Measurements from ENCODE around the gene VWA8.
"Not testable (repeated sequence)": the region's sequence is repeated elsewhere in the genome, so short reads cannot be mapped to it uniquely, and the experiment has no call there.

Gene VWA8

DNA sequence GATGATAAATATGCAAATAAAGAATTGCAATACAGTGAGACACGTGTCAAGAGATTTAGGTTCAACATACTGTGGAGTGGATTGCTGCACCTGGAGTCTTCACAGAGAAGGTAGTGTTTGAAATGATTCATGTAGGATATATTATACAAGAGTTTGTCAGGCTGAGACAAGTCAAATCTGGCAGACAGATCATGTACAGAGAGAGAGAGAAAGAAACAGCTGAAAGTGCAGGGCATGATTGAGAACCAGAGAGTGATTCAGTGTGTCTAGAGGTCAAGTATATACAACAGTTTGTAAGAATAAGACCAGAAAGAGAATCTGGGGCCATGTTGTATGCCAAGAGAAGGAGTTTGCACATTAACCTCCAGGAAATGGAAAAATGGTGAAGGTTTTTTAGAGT, 2.1 kb upstream of the VWA8 start:
- DNase-seq, result no peak

DNA sequence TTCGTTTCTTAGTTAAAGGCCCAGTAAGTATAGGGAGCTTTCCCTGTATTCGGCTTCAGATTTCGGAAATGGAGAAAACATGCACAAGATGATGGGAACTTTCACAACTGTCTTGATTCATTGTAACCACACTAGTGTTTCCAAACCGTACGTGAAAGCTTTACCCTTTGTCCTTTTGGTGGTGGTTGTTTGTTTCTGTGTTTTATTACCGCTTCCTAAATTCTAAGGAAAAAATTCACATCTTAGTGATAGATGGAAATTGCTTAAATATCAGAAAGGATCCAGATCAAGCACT, 504 bp upstream of the VWA8 start:
- no peak for DNase-seq

DNA sequence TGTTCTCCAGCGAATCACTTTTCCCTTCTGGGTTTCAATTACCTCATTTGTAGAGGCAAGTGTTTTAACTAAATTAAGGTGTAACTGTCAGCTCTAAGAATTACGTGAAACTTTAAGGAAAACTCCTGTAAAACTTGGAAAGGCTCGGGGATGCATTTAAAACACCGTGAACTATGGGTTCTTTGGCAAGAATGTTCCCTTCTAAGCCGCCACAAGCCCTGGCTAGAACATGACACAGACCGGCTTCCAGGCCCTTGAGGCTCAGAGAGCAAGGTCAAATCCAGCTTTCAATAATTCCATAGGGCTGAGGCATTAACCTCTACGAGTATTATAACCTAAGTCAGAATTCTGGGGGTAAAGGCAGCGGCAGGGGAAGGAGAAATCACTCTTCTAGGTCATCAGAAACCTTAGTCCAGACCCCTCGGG, 685 bp downstream of the VWA8 start:
- DNase-seq, result no peak

DNA sequence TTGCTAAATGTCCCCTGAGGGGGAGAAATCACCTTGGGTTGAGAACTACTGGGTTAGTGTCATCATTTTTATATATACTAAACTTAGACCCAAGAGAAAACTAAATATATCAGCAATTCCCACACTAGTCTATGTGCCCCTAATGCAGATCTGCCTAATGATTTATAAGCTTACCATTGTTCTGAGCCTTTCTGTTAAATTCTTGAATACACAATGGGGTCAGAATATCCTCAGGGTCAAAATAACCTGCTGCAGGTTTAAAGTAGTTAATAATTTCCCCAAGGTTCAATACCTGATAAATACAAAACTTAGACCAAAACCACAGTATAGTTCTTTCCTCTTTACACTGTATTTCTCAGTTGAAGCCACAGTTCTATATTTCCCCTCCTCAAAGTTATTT, 4.6 kb downstream of the VWA8 start:
- no peak for DNase-seq

DNA sequence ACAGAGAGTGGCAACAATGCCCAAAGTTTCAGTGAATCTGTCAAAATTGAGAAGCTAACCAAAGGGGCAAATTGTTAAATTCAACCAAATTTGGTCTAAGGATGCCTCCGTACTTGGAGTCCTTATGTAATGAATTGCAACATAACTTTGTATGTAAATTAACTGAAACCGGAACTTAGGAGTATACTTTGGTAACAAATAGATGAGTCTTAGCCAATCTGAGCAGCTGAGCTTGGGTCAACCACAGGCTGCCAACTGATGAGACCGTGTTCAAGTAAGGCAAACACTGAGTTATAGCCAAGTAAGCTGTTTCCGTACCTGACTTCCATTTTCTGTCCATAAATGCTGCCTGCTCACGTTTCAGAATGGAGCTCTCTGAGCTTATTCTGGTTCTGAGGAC, 5.3 kb downstream of the VWA8 start:
- no peak for DNase-seq

DNA sequence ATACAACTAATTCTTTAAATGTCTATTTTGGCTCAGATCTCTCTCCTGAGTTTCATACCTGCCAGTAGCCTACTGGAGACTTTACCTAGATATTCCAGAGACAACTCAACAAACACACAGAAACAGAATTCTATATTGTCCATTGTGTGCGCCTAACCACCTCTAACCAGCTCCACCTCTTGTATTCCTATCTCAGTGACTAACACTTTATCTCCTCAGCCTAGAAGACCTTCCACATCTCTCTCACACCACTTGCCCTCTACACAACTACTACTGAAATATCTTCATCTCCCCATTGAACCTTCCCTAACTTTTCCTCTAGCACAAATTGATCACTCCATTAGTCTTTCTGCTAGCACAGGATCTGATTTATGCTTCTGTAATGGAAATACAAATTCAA, 6.7 kb downstream of the VWA8 start:
- no peak for DNase-seq

DNA sequence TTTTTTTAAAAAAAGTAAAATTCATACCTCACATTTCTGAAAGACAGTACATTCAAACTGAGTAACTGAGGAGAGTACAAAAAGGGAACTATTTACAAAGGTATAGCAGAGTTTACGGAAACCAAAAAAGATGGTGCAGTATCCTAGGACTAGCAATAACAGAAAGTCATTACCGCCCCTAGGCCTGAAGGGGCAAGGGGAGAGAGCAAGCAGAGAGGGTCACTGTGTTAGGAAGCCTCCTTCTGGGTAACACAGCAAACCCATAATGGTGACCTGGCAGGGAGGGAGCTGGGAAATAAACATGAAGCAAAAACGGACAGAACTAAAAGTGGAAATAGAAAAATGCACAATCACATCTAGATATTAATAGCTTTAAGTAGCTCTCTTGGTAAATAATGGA, 8.2 kb downstream of the VWA8 start:
- no peak for DNase-seq

DNA sequence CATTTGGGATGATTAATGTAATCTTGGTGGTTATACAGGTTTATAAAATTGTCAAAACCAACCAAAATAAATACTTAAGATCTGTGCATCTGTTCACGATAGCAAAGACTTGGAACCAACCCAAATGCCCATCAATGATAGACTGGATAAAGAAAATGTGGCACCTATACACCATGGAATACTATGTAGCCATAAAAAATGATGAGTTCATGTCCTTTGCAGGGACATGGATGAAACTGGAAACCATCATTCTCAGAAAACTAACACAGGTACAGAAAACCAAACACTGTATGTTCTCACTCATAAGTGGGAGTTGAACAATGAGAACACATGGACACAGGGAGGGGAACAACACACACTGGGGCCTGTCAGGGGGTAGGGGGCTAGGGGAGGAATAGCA, 11.8 kb downstream of the VWA8 start:
- not testable (repeated sequence) for DNase-seq

DNA sequence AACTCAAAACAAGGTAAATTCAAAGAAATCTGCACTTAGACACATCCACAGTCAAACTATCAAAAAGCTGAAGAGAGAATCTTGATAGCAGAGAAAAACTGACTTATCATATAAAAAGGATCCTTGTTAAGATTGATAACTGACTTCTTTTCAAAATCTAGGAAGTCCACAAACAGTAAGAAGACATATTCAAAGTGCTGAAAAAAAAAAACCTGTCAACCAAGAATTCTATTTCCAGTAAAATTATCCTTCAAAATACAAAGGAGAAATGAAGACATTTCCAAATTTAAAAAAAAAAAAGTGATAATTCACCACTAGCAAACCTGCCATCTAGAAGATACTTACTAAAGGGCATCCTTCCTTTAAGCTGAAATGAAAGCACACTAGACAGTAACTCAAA, 15.0 kb downstream of the VWA8 start:
- DNase-seq, result no peak

DNA sequence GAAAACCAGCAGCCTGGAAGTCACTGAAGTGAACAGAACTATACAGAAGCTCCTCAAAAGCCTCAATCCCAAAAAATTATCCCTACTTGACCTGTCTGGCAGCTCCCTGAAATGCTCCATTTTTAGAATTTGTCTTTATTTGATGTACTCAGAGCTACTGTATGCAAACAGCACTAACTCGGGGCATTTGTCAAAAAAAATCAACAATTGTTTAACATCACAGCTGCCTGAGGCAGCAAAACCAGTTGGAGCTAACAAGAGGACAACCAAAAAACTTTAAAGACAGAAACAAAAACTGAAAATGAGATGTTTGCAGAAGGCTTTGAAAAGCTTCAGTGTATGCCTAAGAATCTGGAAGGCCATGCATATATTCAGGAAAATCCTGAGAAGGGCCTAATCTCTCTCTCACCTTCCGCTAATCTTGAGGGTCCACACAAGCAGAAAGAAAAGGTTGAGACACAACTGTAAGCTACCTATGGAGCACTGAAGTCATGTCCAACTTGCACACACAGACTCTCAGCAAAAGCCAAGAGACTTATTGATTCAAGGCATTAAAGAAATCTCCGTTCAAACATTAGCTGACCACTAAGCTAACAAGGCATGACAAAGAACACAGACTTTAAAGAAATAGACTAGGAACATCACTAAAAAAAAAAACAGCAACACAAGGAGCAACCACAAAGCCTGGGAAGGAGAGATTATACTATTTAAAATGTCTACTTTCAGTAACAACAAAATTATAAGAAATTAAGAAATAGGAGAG, 16.1 kb downstream of the VWA8 start:
- DNase-seq, result no peak

DNA sequence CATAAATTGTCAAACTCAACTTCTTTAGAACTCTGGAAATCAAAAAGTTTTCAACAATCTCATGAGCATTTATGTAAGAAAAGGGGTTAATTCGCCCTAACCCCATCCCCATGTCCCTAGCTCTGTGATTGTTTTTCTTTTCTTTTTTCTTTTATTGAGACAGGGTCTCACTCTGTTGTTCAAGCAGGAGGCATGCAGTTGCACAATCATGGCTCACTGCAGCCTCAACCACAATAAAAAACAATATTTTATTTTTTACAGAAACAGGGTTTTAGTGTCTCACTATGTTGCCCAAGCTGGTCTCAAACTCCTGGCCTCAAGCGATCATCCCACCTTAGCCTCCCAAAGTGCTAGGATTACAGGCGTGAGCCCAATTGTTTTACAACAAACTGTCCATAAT, 16.7 kb downstream of the VWA8 start:
- DNase-seq, result no peak

DNA sequence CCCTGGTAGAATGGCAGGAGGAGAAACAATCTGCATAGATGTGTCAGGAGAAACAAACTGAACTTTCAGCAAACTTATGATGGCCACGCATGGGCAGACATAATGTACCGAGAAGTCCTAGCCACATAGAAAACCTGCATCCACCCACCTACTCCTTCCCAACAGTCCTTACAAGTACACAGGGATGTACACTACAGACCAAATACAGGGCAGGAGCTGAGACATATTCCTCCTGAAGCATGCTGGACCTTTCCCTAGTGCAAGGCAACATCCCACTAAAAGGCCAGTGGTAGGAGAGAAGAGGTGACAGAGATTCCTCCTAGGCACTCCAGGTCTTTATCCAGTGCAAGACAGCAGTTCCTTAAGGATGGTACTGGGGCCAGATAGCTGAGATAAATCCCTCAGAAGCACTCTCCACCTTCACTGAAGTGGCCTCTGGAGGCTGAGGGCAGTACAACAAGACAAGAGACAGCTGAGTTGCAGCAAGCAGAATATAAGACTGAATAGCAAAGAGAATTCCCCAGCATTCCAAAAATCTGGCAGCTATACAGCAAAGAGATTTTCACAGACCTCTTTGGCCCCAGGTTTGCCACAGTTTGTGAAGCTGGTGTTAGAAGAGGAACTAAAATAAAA, 18.3 kb downstream of the VWA8 start:
- DNase-seq, result no peak

DNA sequence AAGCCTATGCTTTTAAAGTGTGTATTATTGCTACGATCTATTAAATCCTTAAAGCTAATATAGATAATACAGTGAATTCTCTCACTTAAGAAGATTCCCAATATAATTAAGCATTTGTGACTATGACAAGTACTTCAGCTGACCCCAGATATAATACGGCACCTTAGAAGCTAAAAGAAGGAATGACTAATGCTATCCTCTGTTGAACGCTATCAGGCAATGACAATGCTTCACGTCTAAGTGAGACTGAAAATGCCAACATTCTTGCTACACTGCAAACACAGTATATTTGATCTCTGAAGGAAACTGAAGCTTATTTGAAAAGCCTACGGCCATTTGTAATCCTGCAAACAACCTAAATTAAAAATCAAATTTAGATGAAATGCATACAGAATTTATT, 19.7 kb downstream of the VWA8 start:
- DNase-seq, result no peak

DNA sequence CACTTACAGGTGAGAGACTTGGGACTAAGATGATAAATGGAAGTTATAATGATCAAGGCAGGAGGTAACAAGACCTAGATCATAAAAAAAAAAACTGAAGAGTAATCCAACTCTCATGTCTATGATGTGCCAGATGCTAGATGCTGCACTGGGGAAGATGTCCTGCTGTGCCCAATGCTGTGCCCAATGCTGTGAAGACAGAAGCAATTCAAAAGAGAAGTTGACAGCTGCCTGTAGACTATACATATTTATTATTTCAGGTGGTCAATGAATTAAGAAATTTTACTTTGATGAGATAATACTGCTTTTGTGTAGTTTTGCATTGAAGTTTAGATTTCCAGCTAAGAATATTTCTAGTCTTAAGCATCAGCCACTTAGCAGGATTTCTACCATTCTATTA, 21.5 kb downstream of the VWA8 start:
- DNase-seq, result no peak

DNA sequence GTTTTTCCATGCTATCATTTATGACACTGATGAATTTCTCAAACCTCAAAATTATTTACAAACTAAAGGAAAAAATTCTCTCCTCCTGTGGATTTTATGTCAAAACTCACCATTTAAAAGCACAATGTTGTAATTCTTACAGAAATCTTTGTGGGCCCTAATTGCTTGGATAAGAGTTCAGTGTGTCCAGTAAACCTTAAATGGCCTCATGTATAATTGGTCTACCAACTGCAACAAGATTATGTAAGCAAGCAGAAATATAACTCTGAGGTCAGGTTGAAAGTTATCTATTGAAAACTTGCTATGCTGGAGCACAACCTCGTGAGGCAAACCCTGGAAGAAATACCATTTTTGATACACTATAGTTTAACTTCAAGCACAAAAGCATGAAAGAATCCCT, 22.0 kb downstream of the VWA8 start:
- DNase-seq, result no peak

DNA sequence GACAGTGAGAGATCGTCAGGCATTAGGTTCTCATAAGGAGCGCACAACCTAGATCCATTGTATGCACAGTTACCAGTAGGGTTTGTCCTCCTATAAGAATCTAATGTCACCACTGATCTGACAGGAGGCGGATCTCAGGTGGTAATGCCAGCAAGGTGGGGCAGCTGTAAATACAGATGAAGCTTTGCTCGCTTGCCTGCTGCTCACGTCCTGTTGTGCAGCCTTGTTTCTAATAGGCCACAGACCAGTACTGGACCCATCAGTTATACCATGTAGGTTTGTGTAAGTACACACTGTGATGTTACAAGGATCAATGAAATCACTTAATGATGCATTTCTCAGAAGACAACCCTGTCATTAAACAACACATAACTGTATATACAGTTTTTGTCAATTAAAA, 23.5 kb downstream of the VWA8 start:
- no peak for DNase-seq

DNA sequence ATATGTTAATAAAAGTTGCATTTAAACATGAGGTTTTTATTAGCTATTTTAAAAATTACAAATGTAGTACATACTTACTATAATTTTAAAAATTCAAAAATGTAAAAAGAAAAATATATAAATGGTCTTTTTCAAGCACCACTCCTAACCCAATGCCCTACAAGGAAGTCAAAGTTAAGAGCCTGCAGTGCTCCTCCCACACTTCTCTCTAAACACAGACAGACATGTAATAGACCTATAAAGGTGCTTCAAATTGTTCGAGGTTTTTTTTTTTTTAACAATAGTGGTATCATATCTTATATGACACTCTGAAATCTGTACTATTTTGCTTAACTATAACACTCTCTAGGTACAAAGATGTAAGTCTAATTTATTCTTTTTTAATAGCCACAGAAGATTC, 25.4 kb downstream of the VWA8 start:
- no peak for DNase-seq

DNA sequence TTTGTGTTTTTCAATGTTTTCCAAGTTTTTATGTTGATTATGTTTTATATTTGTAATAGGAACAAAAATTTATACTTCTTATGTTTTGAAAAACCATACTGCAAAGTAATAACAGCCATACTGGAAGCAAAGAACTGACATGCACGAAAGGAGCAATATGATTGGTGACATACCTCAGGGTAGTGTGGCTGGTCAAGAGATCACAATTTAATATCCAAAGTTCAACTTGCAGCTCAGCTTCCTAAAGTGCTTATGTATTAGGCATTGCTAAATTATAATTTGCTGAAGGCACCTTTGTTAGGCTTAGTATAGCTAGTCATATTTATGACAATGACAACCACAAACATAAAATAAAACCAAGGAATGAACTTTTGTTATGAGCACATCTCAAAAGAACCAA, 25.9 kb downstream of the VWA8 start:
- no peak for DNase-seq

DNA sequence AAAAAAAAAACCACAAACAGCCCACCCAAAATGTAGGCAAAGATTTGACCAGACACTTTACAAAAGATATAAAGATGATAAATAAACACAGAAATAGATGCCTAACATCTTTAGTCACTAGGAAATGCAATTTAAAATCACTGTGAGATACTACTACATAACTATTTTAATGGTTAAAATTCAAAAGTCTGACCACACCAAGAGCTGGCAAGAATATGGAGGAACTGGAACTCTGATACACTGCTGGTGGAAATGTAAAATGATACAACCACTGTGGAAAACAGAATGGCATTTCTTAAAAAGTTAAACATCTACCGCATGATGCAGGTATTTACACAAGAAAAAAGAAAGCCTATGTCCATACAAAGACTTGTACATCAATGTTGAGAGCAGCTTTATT, 26.8 kb downstream of the VWA8 start:
- DNase-seq, result no peak

DNA sequence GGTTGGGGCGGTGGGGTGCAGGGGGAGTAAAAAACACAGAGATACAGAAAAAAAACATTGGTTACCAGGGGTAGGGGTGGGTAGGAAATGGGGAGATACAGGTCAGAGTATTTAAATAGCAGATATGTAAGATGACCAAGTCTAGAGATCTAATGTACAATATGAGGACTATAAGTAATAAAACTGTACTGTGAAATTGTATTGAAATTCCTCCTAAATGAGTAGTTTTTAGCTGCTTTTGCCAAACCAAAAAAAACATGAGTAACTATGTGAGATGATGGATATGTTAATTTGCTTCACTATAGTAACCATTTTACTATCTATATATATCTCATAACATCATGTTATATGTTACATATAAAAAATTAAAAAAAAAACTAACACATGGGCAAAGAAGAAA, 29.6 kb downstream of the VWA8 start:
- no peak for DNase-seq

DNA sequence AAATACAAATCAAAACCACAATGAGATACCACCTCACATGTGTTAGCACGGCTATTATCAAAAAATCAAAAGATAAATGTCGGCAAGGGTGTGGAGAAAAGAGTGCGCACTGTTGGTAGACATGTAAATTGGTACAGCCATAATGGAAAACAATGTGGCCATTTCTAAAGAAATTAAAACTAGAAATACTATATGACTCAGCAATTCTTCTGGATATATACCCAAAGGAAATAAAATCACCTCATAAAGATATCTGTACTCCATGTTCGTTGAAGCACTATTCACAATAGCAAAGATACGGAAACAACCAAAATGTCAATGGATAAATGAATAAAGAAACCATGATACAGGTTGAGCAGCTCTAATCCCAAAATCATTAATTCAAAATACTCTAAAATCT, 30.8 kb downstream of the VWA8 start:
- DNase-seq, result no peak

DNA sequence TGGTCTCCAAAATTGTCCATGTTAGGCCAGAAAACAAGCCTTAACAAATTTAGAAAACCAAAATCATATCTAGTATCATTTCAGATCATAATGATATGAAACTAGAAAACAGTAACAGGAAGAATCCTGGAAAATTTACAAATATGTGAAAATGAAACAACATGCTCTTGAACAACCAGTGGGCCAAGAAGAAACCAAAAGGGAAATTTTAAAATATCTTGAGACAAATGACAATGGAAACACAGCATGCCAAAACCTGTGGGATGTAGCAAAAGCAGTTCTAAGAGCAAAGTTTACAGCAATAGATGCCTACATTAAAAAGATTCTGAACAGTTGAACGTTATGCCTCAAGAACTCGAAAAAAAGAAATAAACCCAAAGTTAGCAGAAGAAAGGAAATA, 32.6 kb downstream of the VWA8 start:
- no peak for DNase-seq

DNA sequence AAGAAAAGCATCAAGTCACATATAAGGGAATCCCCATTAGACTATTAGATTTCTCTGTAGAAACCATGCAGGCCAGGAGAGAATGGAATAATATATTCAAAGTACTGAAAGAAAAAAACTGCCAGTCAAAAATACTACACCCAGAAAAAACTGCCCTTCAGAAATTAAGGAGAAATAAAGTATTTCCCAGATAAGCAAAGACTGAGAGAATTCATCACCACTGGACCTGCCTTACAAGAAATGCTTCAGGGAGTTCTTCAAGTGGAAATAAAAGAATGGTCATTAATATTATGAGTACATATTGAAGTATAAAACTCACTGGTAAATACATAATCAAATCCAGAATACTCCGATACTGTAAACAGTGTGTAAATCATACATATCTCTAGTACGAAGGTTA, 35.9 kb downstream of the VWA8 start:
- DNase-seq, result no peak

DNA sequence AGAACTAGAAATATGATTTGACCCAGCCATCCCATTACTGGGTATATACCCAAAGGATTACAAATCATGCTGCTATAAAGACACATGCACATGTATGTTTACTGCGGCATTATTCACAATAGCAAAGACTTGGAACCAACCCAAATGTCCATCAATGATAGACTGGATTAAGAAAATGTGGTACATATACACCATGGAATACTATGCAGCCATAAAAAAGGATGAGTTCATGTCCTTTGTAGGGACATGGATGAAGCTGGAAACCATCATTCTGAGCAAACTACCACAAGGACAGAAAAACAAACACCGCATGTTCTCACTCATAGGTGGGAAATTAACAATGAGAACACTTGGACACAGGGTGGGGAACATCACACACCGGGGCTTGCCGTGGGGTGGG, 38.0 kb downstream of the VWA8 start:
- DNase-seq, result not testable (repeated sequence)

DNA sequence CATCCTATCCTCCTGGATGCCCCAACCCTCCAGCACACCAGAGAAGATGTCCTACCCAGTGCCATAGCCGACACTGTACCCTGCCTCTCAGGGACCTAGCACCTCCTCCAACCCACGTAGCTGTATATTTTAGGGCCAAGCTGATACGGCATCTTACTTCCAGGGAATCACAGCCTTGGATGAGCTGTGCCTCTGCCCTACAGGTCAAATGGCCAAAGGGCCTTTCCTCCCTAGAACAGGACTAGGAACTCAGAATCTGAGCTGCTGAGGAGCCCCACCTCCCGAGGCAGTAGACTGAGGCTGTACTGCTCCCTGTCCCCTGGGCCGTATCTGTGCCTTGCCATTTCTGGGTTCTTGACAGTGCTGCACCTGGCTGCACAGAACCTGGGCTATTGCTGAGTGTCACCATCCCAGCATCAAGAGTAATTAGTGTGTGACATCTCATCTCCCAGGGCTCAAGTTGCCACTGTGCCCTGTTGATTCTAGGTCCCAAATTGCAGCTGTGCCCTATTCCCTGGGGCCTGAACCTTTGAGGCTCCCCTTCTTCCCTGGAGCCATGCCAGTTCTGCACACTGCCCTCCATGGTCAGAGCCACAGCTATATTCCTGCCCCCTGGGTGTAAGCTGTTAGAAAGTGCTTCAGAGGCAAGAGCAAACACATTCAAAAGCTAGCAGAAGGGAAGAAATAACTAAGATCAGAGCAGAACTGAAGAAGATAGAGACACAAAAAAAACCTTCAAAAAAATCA, 41.0 kb downstream of the VWA8 start:
- DNase-seq, result no peak
